Cerebellar cortex (tissue), 1 donor: ENCODE data around the gene PIGK.

Source experiments
- DNase-seq: peaks from one replicate; pipeline ENCODE4 v3.0.0-alpha.2; 2015; ENCODE audit warnings: low spot score

PIGK gene

DNA sequence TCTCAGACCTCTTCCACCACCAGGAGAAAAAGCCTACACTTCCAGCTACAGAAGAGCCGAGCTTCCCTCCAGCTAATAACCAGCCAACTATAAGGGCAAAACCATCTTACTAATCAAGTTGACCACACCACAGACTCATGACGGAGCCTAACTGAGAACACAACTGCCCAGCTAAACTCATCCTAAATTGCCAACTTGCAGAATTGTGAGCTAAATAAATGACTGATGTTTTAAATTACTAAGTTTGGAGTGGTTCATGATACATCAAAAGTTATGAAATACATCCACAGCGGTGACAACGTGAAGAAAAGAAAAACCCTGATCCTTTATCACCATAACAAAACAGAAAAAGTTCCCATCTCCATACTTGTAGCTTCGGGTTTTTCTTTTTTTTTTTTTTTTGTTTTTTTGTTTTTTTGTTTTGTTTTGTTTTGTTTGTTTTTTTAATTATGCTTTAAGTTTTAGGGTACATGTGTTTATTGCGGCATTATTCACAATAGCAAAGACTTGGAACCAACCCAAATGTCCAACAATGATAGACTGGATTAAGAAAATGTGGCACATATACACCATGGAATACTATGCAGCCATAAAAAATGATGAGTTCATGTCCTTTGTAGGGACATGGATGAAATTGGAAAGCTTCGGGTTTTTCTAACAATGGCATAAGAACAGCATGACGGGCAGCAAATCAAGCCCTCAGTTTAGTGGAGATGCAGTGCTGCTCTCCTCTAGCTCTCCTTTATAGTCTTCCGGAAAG lies 122.6 kb downstream of the PIGK start:
- no peak for DNase-seq

DNA sequence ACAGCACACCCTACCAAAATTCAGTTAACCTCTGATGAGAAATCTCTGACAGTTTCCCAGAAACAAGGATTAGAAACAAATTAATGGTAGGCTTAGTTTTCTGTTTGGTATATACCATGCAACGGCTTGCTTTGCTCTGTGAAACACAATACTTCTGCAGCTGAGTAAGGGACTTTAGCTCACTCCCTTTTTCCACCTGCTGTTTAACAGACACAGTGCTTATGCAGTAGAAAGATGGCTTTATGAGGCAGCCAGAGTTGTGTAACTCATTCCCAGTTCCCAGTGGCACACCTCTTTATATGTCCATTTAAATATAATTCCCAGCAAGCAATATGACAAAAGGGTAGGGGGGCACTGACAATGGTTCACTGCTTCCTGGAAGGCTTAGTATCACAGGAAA lies 124.0 kb downstream of the PIGK start:
- no peak for DNase-seq

DNA sequence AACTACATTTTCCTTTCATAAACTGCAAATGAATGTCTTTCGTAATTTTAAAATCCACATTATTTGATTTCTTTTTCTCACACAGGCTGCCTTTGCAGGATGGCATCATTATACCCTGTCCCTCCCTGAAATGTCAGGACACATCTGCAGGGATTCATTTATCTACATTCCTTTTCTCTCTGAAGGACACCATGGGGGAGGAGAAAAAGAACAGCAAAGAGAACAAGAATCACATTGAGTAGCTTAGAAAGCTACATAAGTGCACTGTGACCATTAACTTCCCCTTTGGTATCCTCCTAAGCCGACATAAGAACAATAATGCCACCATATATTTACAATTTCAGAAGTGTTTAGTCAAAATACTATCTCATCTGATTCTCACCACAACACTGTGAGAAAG lies 129.5 kb downstream of the PIGK start:
- no peak for DNase-seq

DNA sequence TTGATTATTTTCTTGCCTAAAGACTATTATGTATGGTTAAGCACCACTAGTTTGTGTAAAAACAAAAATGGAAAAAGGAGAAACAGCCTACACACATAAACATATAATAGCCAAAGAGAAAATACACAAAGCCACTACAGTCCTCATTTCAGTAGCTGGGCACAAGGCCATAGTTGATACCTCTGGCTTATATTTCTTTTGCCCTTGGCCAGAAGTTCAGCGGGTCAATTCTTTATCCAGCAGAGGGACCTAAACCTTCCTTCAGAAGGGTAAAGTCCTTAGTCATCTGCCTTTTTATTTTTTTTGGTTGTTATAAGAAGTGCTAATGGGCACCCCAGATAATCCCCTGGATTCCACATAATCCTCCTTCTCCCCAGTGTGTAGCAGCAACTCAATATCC lies 134.1 kb downstream of the PIGK start:
- DNase-seq, result no peak

DNA sequence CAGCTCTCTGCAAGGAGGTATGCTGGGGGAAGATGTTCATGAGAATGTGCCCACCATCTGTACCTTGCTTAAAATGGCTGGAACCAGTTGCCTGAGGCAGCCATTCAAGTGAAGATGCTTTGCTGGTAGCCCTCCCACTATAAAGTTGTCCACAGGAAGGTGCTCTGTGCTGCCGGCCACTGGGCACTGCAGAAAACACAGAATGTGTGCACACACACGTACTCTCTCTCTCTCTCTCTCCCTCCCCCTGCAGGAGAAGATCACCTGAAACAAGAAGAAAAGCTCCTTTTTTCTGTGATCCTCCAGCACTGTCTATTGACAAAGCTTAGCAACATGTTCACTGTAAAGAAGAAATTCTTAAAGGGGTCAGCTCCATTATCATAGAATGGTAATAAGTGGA lies 134.8 kb downstream of the PIGK start:
- DNase-seq, result no peak

DNA sequence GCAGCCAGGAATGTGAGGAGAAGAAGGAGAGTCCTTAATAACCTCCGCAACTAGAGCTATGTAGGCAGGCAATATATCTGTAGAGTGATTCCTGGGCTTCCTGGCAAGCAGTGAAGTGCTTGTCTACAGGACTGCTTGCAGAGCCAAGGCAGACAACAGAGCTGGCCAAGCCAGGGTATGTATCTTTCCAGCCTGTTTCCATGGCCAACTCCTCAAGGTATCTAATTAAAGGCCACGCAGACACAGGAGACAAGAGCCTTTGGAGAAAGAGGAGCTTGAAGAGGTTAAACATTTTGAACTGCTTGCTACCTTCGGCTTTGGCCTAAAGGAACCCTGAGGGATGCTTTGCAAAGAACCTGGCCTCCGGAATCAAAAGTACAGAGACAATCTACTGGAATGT lies 137.4 kb downstream of the PIGK start:
- DNase-seq, result no peak

DNA sequence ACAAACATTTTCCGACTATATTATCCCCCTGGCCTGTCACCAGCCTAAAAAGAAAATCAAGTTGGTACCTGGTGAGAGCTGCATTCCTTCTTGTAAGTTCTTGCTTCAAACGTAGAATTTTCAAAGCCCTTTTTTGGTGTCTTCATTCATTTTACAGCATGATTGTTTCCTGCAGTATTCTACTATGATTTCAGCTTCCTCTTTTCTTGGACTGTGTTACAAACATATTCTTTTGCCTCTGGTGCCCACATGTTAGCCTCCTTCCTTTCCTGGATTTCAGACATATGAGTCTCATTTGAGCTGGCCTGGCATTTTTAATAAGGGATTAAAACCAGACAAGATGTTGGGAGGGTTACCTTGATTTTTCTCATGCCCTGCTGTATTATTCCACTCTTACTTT lies 142.5 kb downstream of the PIGK start:
- DNase-seq, result no peak

DNA sequence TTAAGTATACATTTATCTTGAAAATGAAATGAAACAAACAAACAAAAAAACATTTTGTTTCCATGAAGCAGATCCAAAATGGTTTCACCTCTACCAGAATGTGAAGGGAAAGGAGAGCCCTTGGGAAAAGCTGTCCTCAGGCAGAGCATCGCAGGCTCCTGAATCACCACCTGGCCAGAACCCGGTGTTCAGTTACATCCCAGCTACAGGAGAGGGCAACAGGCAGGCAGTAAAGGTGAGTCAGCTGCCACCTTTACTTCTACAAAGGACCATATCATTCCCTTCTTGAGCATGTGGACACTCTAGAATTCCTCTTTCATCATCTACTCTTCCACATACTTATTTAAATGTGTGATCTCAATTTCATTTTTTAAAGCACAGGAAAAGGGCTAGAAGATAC lies 151.2 kb downstream of the PIGK start:
- DNase-seq, result no peak

DNA sequence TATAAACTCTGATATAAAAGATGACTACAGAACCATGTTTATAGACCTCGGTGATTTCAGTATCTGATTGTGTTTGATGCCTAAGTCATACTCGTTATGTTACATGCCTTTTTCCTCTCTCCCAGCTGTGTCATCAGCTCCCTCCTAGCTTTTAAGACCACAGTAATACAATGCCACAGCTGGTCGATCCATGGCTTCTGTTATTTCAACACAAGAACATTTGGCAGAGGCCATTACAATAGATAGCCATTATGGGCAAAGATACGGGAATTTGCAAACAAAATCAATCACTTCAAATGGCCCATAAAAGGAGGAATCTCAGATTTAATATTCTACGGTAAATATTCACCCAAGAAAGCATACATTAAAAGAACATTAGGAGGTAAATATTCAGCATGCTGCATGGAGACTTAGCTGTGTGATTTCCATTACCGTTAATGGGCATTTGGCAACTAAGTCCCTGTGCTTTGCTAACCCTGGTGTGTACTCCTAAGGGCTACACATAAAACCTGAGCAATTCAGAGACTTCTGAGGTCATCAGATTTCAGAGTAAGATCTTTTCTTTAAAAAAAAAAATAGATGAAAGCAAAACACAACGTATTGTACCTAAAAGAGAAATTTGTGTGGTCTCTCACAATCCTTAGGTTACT lies 153.4 kb downstream of the PIGK start:
- no peak for DNase-seq

DNA sequence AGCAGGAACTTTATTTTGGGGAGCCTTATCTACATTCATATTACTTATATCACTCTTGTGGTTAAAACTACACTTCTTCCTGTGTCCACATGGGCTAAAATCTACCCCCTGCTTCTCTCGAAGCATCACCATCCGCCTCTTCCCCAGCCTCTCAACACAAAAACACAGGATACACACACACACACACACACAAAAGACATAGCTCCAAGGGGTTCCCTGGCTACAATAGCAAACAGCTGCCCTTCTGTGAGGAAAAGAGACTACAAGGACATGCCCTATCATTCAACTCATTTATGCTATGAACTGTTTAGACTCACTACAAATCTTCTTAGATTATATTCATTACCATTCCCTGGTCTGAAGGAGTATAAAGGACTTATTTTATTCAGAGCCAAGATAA lies 155.0 kb downstream of the PIGK start:
- DNase-seq, result no peak

DNA sequence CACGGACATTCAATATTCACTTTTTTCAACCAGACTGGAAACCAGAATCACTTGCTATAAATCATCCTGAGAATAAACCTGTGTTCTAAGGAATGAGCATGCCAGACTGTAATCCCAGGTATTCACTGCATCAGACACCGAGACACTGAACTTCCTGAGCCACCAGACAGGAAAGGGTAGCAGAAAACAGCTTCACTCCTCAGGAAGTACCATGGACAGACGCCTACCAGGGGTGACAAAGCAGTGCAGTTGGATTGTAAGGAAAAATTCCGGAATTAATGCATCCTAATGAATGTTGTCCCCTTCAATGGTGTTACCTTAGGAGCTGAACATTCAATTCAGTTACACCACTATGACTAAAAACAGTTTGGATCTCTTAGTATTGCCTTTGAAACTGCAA lies 156.1 kb downstream of the PIGK start:
- DNase-seq, result no peak

DNA sequence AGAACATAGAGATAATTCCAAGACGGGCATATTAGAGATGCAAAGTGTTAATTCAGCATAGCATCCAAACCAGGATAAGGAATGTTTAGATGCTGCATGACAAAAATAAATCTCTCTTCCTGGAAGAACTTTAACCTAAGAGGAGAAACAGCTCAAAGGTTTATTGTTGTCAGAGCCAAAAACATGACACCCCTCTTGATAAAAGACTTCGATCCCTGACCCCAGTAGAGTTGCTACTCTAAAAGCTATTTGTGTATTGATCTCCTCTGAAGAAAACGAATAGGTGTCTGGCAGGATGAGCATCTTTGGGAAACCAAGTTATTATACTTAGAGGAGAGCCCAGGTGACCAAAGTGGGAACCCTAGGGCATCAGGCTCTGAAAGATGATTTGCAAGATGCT lies 158.1 kb downstream of the PIGK start:
- no peak for DNase-seq

DNA sequence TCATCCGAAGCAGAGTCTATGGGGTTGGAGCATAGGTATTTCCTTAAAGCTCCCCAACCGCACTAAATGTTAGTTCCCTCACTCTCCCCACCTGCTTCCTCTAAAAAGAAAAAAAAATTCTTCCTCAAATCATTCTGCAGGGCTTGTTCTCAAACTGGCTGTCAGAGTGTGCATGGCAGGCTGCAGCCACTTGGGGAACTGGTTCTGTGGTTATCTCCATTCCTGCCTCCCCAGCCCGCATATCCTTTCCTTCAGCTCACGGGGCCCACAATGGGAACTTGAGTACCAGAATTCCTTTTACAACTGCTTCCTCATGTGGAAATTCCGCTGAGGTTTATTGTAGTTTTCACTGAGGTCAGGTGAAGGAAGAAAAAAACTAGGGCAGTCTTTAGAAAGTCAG lies 159.2 kb downstream of the PIGK start:
- no peak for DNase-seq

DNA sequence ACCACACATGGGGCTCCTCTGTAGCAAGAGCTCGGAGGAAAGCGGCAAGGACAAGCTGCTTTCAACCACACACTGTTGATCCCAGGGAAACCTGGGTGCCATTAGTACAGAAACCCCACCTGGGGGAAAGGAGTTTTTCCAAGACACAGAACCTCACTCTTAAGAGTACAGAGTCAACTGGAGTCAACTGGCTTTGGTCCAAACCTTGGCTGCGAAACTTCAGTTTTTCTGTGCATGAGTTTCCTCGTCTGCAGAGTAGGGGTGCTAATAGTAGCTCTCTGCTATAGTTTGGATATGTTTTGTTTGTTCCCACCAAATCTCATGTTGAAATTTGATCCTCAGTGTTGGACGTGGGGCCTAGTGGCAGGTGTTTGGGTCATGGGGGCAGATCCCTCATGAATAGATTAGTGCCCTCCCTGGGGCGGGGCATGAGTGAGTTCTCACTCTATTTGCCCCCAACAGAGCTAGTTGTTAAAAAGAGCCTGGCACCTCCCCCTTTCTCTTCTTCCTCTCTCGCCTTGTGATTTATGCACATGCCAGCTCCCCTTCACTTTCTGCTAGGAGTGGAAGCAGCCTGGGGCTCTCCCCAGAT lies 161.1 kb downstream of the PIGK start:
- DNase-seq, result no peak

DNA sequence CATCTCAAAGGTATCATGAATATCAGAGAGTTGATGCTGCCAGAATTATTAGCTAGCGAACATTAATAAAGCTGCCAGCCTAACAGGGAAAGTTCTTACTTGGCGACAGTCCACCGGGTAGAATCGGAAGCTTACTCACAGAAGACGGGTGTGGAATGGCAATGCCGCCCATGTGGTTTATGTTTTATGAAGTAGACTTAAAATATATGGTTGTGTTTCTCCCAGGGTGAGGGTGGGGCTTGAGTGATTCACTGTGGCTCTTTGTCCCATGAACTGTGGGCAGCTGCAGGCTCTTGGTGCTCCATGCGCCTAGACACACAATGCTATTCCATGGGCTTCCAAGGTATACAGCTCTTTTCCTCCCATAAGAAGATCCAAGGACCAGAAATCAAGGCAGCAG lies 162.7 kb downstream of the PIGK start:
- DNase-seq, result no peak

DNA sequence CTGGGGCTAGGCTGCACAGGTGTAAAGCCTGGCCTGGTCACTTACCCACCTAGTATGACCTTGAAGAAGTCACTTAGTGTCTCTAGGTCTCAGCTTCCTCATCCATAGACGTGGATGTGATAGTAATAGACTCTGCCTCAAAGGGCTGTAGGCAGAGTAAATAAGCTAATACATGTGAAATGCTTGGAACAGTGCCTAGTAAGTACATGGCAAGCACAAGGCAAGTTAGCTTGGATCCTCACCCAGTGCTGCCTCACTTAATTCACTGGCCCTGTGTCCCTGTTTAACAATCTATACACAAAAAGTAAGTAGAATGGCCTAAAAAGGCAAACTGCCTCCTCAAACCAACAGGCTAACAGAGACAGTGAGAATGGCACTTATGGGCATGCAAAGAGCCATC lies 167.8 kb downstream of the PIGK start:
- no peak for DNase-seq

DNA sequence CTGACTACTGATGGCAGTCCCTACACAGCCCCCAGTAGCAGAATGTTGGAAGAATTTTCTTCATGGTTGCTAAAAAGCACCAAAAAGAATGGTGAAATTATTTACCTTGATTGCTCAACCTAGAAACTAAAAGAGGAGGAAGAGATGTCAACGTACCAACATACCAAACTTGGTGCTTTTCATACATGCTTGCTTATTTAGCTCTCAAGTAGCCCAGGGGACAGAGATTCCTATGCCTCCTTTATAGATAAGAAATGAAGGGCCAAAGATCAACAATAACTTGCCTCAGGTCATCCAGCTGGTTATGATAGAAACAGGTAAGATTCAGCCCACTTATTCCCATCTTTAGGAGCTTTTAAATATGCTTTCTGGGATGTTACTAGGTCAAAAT lies 170.6 kb downstream of the PIGK start:
- DNase-seq, result no peak

DNA sequence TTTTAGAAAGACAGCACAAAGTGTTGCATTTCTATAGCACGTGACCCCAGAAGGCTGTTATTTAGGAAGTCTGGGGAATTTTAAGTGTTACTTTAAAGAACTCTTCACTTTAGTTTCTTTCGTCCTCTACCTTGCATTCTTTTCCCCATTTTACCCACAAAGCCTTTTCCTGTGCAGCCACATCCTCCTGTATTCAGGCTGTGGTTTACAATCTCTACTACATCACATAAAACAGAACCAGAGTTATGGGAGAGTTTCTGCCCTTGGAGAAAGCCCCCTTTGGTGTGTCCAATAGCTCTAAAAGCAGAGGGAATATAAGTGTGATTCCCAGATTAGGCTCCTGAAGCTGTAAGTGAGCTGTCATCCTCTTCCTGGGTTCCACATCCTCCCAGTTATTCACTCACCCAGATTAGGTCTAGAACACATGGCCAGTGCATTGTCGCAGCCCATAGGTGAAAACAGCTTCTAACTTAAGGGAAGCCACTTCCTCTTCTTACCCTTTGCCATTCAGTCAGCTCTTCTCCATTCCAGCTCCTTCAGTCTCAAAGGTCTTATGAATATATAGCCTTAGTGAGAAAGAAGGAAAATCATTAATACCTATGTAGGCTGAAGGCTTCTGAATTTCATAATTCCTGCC lies 171.1 kb downstream of the PIGK start:
- no peak for DNase-seq

DNA sequence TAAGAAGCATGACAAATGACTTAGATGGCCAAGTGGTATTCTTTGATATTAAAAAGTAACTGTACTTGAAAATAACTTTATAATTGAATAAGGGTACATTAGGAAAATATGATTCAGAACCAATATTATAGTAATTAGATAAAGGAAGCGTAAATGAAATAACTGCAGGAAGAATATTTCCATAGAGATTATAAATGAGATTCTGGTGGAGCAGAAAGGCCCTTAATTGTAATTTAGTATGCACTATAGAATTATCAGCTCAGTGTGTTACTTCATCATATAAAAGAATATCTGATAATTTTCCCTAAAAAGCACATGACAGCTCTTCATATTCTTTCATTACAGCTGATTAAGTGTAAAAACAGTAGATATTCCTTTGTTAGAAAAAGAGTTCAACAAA lies 171.7 kb downstream of the PIGK start:
- DNase-seq, result no peak

DNA sequence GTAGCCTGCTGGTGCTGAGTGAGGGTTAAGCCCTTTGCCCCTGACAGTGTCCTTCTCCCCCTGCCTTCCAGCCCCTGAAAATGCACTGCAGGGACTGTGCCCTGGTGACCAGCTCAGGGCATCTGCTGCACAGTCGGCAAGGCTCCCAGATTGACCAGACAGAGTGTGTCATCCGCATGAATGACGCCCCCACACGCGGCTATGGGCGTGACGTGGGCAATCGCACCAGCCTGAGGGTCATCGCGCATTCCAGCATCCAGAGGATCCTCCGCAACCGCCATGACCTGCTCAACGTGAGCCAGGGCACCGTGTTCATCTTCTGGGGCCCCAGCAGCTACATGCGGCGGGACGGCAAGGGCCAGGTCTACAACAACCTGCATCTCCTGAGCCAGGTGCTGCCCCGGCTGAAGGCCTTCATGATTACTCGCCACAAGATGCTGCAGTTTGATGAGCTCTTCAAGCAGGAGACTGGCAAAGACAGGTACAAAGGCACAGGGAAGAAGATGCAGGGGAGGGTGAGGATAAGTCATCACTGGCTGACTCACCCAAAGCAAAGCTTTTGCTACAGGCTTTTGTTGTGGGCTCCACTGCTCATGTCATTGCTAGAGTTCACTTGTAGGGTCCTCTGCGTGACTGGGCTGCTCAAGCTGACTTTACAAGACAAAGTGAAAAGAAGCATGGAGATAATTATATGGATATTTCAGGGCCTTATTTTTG lies 174.9 kb downstream of the PIGK start:
- DNase-seq, result no peak

DNA sequence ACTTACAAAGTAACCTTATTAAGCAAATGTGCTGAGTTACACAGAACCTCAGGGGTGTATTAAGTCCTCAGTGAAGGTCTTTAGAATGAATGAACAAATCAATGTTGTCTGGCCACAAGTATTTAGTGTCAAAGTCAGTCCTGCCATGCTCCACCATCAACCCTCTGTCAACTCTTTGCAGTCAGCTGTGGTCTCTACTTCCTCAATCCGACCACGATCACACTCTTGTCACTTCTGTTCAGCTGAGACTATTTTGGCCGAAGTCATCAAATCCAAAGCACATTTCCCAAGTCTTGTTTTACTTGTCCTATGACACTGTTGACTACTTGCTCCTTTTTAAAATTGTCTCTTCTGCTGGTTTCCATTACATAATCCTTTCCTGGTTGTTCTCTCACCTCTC lies 178.4 kb downstream of the PIGK start:
- DNase-seq, result no peak

DNA sequence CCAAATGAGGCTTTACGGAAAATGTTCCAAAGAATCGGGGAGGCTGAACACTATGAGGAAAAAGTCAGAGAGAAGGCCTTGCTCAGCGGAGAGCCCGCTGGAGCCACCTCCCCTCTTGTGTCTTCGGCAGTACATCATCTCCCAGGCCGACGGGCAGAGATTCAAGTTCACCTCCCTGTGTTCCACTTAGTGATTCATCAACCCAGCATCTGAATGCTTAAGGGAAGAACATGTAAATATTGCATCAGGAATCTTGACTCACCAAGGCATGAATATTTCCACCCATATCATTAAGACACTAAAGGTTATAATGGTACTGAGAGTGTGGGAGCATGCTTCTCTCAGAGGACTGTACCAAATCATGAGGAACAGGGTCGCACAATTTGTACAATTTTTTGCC lies 179.5 kb downstream of the PIGK start:
- no peak for DNase-seq

DNA sequence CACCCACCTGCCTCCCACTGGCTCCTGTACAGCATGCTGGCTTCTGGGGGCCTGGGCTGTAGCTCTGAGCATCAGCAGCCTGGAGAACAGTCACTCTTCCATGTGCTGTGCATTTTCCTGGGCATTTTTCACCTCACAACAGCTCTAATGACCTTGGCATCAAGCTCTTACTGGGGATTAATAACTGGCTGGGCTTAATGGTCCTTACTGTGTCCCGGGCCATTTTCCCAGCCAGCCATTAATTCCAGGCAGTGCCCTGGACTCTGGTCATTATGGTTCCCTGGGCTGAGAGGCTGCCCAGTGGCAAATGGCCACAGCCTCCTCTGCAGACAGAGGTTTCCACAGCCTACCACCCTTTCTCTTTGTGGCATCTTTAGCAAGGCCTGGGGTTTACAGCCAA lies 180.1 kb downstream of the PIGK start:
- no peak for DNase-seq
